ENCODE measurements around the gene GINM1.
A peak's percentile ranks its signal among the peaks of the same experiment; 100 is the strongest.

The GINM1 gene

GRCh38 chr6:149566410-149567193 lies 427 bp downstream of the GINM1 start:
- H3K4me3 ChIP-seq (ENCODE audit: low read depth, low read length): peak overlapping the region; percentile 86
- no peak for TF ChIP-seq CTCF (IDR thresholded peaks at IDR 0.05; ENCODE audit: low read depth, low read length)

- no peak for TF ChIP-seq CTCF (IDR thresholded peaks at IDR 0.05; ENCODE audit: low read depth, low read length)
- peak overlapping the region; percentile 86 for H3K4me3 ChIP-seq (ENCODE audit: low read depth, low read length)
These were observed 1.0 kb downstream of the GINM1 start for GRCh38 chr6:149567194-149567586.

- TF ChIP-seq CTCF (IDR thresholded peaks at IDR 0.05; ENCODE audit: low read depth, low read length): no peak
- H3K4me3 ChIP-seq (ENCODE audit: low read depth, low read length): no peak overlapping the region
These were observed 1.9 kb downstream of the GINM1 start for GRCh38 chr6:149567945-149568585.

- H3K4me3 ChIP-seq (ENCODE audit: low read depth, low read length): no peak overlapping the region
- no peak for TF ChIP-seq CTCF (IDR thresholded peaks at IDR 0.05; ENCODE audit: low read depth, low read length)
These were observed 14.7 kb downstream of the GINM1 start for GRCh38 chr6:149580880-149581279.

GRCh38 chr6:149581349-149581748 lies 15.2 kb downstream of the GINM1 start:
- TF ChIP-seq CTCF (IDR thresholded peaks at IDR 0.05; ENCODE audit: low read depth, low read length): no peak

GRCh38 chr6:149586149-149586548 lies 20.0 kb downstream of the GINM1 start:
- H3K4me3 ChIP-seq (ENCODE audit: low read depth, low read length): no peak overlapping the region
- no peak for TF ChIP-seq CTCF (IDR thresholded peaks at IDR 0.05; ENCODE audit: low read depth, low read length)

More at GRCh38 chr6:149581349-149581748, 15.2 kb downstream of the GINM1 start:
- no peak overlapping the region for H3K4me3 ChIP-seq (ENCODE audit: low read depth, low read length)

- no peak for TF ChIP-seq CTCF (IDR thresholded peaks at IDR 0.05; ENCODE audit: low read depth, low read length)
- no peak overlapping the region for H3K4me3 ChIP-seq (ENCODE audit: low read depth, low read length)
These were observed 26.8 kb downstream of the GINM1 start for GRCh38 chr6:149592983-149593382.

Measured in WI38 (cell line).